ENCODE data around the gene RSPO4.

DNA sequence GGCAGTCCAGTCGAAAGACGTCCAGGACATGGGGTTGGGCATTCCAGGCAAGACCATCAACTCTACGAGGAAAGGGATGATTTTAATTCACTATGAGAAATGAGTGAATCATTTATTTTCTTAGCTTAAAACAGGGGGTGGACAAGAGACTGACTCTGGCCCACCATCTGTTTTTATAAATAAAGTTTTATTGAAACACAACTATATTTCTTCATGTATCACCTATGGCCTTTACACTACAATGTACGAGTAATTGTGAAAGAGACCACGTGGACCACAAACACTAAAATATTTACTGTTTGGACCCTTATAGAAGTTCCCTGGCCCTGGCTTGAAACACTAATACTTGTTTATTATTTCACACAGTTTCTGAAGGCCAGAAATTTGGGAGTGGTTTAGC, 15.6 kb upstream of the RSPO4 start:
- TF ChIP-seq CTCF (optimal IDR thresholded peaks at IDR 0.05 in 1 of 3, IDR thresholded peaks at IDR 0.05 in 1 of 3, conservative IDR thresholded peaks at IDR 0.05 in 1 of 3; ENCODE audit: extremely low read depth in 1 of 3, insufficient read depth in 2 of 3, low read length in 3 of 3) (no peak), EZH2 (IDR thresholded peaks at IDR 0.05; ENCODE audit: low read length) (no peak)

Data from keratinocyte (primary cell).